ENCODE data around the gene CCDC97. TPM values are rescaled to one million over a fixed set of nuclear protein-coding genes. Genes with fewer than 3 reads are reported as not detected.

The CCDC97 gene
- total RNA-seq, 1 experiment from 2014 or later = 18.3 TPM

GRCh38 chr19:41263042-41263849 lies 46.7 kb upstream of the CCDC97 start:
- no peaks in the 10 kb centered on the region for H3K9me2 ChIP-seq (replicated peaks; ENCODE audit: low read length)
- TSS peak; percentile 96 for BruUV-seq (replicated peaks)
- POLR2A ChIA-PET (ENCODE audit: unreplicated experiment) = interaction anchor here (0.6 to 1.9 kb wide), 3 partner anchors 44 to 661 kb away, joined by 5 to 22 read pairs (median 8); partner anchors contain the start of gene AXL
- peaks cover 18% of the 10 kb centered on the region for H3K36me3 ChIP-seq (ENCODE audit: low read depth, low read length)
- ATAC-seq (peak; percentile 14), DNase-seq (peak; percentile 37)
- H3K9me3 ChIP-seq (ENCODE audit: low read length) = no peaks in the 10 kb centered on the region
- peaks cover 7% of the 10 kb centered on the region; the same call in 1 of the 2 replicates for H4K20me1 ChIP-seq (ENCODE audit: low read length)
- peak overlapping the region; percentile 93 for H3K9ac ChIP-seq (ENCODE audit: low read length)
- CTCF ChIA-PET = interaction anchor here (0.6 to 1.4 kb wide), 3 partner anchors 34 to 499 kb away, joined by 3 to 23 read pairs (median 5); no protein-coding TSS in a partner anchor
- peak overlapping the region; percentile 92 for H3K4me3 ChIP-seq (ENCODE audit: low read length)
- peaks cover 9% of the 10 kb centered on the region for H3F3A ChIP-seq (ENCODE audit: low read length, unreplicated experiment)
- TF ChIP-seq CTCF (conservative IDR thresholded peaks at IDR 0.05; ENCODE audit: low read depth, low read length) (no peak), EZH2 (IDR thresholded peaks at IDR 0.05; ENCODE audit: low read length, unreplicated experiment) (no peak), EZH2phosphoT487 (IDR thresholded peaks at IDR 0.05; ENCODE audit: borderline replicate concordance, low read length) (no peak)
- intact Hi-C loops (cut with micrococcal nuclease) = loop anchor here (2.0 kb wide), 1 partner anchor 38 kb away; no protein-coding TSS in a partner anchor
- H3K27ac ChIP-seq (ENCODE audit: low read length) = peak overlapping the region; percentile 82
- H3K79me2 ChIP-seq (ENCODE audit: low read length) = peaks cover 44% of the 10 kb centered on the region
- H2AFZ ChIP-seq (ENCODE audit: low read length) = peak overlapping the region; percentile 46
- peak overlapping the region; percentile 97 for H3K4me2 ChIP-seq (ENCODE audit: low read length)
- H3K27me3 ChIP-seq (ENCODE audit: low read length) = no peaks in the 10 kb centered on the region
- H3K4me1 ChIP-seq (ENCODE audit: insufficient read depth, low read length) = peaks cover 16% of the 10 kb centered on the region

- CTCF ChIA-PET = interaction anchor here (0.6 to 0.7 kb wide), 2 partner anchors 35 to 500 kb away, joined by 3 to 5 read pairs; no protein-coding TSS in a partner anchor
- peak within 1 kb of the TSS; percentile 95 for H3K27ac ChIP-seq (ENCODE audit: low read length)
- H3K27me3 ChIP-seq (ENCODE audit: low read length) = no peaks in the 10 kb centered on the region
- peak within 1 kb of the TSS; percentile 97 for H3K4me2 ChIP-seq (ENCODE audit: low read length)
- H3K4me1 ChIP-seq (ENCODE audit: insufficient read depth, low read length) = peaks cover 16% of the 10 kb centered on the region
- H4K20me1 ChIP-seq (ENCODE audit: low read length) = peaks cover 7% of the 10 kb centered on the region; the same call in 1 of the 2 replicates
- H2AFZ ChIP-seq (ENCODE audit: low read length) = peak within 1 kb of the TSS; percentile 74
- H3K9ac ChIP-seq (ENCODE audit: low read length) = peak within 1 kb of the TSS; percentile 100
- H3F3A ChIP-seq (ENCODE audit: low read length, unreplicated experiment) = peaks cover 9% of the 10 kb centered on the region
- intact Hi-C loops (cut with micrococcal nuclease) = loop anchor here (2.0 kb wide), 2 partner anchors 39 to 47 kb away; partner anchors contain the start of gene CCDC97
- POLR2A ChIA-PET (ENCODE audit: unreplicated experiment) = interaction anchor here (1.2 to 1.9 kb wide), 2 partner anchors 45 to 100 kb away, joined by 5 to 8 read pairs; partner anchors contain the start of gene AXL
- no TSS peak for BruUV-seq (replicated peaks)
- peaks cover 50% of the 10 kb centered on the region for H3K79me2 ChIP-seq (ENCODE audit: low read length)
- H3K36me3 ChIP-seq (ENCODE audit: low read depth, low read length) = peaks cover 21% of the 10 kb centered on the region
- peak within 1 kb of the TSS; percentile 97 for H3K4me3 ChIP-seq (ENCODE audit: low read length)
- H3K9me2 ChIP-seq (replicated peaks; ENCODE audit: low read length) = no peaks in the 10 kb centered on the region
- DNase-seq (peak; percentile 99), ATAC-seq (peak; percentile 68)
- no peaks in the 10 kb centered on the region for H3K9me3 ChIP-seq (ENCODE audit: low read length)
- TF ChIP-seq CTCF (conservative IDR thresholded peaks at IDR 0.05; ENCODE audit: low read depth, low read length) = peak; percentile 31; the same call in 1 of the 2 replicates
- TF ChIP-seq EZH2phosphoT487 (IDR thresholded peaks at IDR 0.05; ENCODE audit: borderline replicate concordance, low read length) = no peak
- TF ChIP-seq EZH2 (IDR thresholded peaks at IDR 0.05; ENCODE audit: low read length, unreplicated experiment) = no peak
Measured at GRCh38 chr19:41263850-41264580, 46.0 kb upstream of the CCDC97 start, which contains the start of gene HNRNPUL1. Gene HNRNPUL1 (plus strand): TSS chr19:41264372. CDS start chr19:41264504, 132 bp downstream.

Measured in PC-3 (cell line).